Uterus (tissue), 4 donors: ENCODE measurements around the gene KPNA1. TPM values are rescaled to one million over a fixed set of nuclear protein-coding genes. Genes with fewer than 3 reads are reported as not detected.

ENCODE experiments used
- DNase-seq, 2 donors: peaks; one replicate each; pipeline ENCODE4 v3.0.0-alpha.2; 2019 to 2020
- H3K27ac ChIP-seq, 2 donors: fragments of 200-600 bp; sonication (generic); 1 replicate in 1 of 2; 2 replicates in 1 of 2; pipeline ENCODE4 v1.5.1; 2016 to 2018
- H3K27me3 ChIP-seq, 2 donors: fragments of 200-600 bp; sonication (generic); one replicate each; pipeline ENCODE4 v1.5.1; 2018 to 2019; ENCODE audit warnings: control low read depth in 1 of 2
- H3K36me3 ChIP-seq, 2 donors: fragments of 200-600 bp; sonication (generic); one replicate each; pipeline ENCODE4 v1.5.1; 2019; ENCODE audit warnings: control low read depth in 1 of 2
- H3K4me1 ChIP-seq, 2 donors: fragments of 200-600 bp; sonication (generic); one replicate each; pipeline ENCODE4 v1.5.1; 2018 to 2019; ENCODE audit warnings: control low read depth in 1 of 2
- H3K4me3 ChIP-seq, 2 donors: fragments of 200-600 bp; sonication (generic); 1 replicate in 1 of 2; 2 replicates in 1 of 2; pipeline ENCODE4 v1.5.1; 2018 to 2019; ENCODE audit warnings: mild to moderate bottlenecking in 1 of 2
- H3K9me3 ChIP-seq, 2 donors: fragments of 200-600 bp; sonication (generic); one replicate each; pipeline ENCODE4 v1.5.1; 2019; ENCODE audit warnings: control low read depth in 1 of 2
- POLR2A ChIP-seq, 2 donors: fragments of 450-650 bp; IDR thresholded peaks; one replicate each; pipeline ENCODE4 v1.6.1; 2016; ENCODE audit warnings: antibody characterized with exemption in 2 of 2, mild to moderate bottlenecking in 1 of 2, moderate library complexity in 1 of 2
- intact Hi-C: fragments of 100-400 bp; cut with DNase I; formaldehyde crosslinking; loops from one replicate; pipeline ENCODE4 v1.15.1; 2023; ENCODE audit warnings: low total_unique reads
- total RNA-seq, 4 donors: library from RNA; depleted of rRNA in 3 of 4; stranded (reverse); fragments of >200 nt in 3 of 4; gene quantifications; one replicate each; pipeline versions ENCODE4 v1.1.0 to v1.2.4, GENCODE V29; 2014 to 2023
- TF ChIP-seq, protein P1 (sequence below), 4 experiments: fragments of 200-600 bp in 2 of 4; fragments of 450-650 bp in 2 of 4; sonication (generic) in 2 of 4; IDR thresholded peaks; one replicate each; pipeline ENCODE4 v1.5.1; 2016 to 2019; ENCODE audit warnings: antibody characterized with exemption in 4 of 4, mild to moderate bottlenecking in 2 of 4, moderate library complexity in 1 of 4
- donor health status: DM: yes; HTN: yes; CAD: no.

The KPNA1 gene
- total RNA-seq, 4 donors from 2014 or later, result 37.4 to 88.3 (median 46.4) TPM

GRCh38 chr3:122395582-122395981 is 119.2 kb downstream of the KPNA1 start:
- no peak overlapping the region for H3K27ac ChIP-seq
- intact Hi-C loops, result no loop called here
- no peaks in the 10 kb centered on the region for H3K36me3 ChIP-seq
- TF ChIP-seq, protein P1, sequence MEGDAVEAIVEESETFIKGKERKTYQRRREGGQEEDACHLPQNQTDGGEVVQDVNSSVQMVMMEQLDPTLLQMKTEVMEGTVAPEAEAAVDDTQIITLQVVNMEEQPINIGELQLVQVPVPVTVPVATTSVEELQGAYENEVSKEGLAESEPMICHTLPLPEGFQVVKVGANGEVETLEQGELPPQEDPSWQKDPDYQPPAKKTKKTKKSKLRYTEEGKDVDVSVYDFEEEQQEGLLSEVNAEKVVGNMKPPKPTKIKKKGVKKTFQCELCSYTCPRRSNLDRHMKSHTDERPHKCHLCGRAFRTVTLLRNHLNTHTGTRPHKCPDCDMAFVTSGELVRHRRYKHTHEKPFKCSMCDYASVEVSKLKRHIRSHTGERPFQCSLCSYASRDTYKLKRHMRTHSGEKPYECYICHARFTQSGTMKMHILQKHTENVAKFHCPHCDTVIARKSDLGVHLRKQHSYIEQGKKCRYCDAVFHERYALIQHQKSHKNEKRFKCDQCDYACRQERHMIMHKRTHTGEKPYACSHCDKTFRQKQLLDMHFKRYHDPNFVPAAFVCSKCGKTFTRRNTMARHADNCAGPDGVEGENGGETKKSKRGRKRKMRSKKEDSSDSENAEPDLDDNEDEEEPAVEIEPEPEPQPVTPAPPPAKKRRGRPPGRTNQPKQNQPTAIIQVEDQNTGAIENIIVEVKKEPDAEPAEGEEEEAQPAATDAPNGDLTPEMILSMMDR (IDR thresholded peaks at IDR 0.05), result no peak
- no peak for TF ChIP-seq POLR2A (IDR thresholded peaks at IDR 0.05)
- no peaks in the 10 kb centered on the region for H3K4me1 ChIP-seq
- no peak overlapping the region for H3K4me3 ChIP-seq
- no peak for DNase-seq
- H3K9me3 ChIP-seq, result no peaks in the 10 kb centered on the region
- H3K27me3 ChIP-seq, result no peaks in the 10 kb centered on the region

DNA sequence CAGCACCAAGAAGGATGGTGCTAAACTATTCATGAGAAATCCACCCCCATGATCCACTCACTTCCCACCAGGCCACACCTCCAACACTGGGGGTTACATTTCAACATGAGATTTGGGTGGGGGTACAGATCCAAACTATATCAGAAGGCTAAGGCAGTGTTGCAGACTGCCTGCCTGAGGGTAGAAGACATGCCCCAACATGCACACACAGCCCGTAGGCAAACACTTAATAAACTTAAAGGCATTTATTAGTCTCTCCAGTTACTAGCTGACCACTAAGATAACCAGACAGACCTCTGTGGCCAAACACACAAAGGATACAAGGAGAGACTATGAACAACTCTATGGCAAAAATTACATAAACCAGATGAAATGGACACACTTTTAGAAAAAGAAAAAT is 120.6 kb downstream of the KPNA1 start:
- no peak overlapping the region for H3K27ac ChIP-seq
- intact Hi-C loops, result no loop called here
- no peak overlapping the region for H3K4me3 ChIP-seq
- DNase-seq, result no peak
- no peaks in the 10 kb centered on the region for H3K27me3 ChIP-seq
- no peaks in the 10 kb centered on the region for H3K36me3 ChIP-seq
- no peaks in the 10 kb centered on the region for H3K9me3 ChIP-seq
- H3K4me1 ChIP-seq, result no peaks in the 10 kb centered on the region
- TF ChIP-seq POLR2A (IDR thresholded peaks at IDR 0.05), result no peak
- TF ChIP-seq, protein P1 (IDR thresholded peaks at IDR 0.05), result no peak

DNA sequence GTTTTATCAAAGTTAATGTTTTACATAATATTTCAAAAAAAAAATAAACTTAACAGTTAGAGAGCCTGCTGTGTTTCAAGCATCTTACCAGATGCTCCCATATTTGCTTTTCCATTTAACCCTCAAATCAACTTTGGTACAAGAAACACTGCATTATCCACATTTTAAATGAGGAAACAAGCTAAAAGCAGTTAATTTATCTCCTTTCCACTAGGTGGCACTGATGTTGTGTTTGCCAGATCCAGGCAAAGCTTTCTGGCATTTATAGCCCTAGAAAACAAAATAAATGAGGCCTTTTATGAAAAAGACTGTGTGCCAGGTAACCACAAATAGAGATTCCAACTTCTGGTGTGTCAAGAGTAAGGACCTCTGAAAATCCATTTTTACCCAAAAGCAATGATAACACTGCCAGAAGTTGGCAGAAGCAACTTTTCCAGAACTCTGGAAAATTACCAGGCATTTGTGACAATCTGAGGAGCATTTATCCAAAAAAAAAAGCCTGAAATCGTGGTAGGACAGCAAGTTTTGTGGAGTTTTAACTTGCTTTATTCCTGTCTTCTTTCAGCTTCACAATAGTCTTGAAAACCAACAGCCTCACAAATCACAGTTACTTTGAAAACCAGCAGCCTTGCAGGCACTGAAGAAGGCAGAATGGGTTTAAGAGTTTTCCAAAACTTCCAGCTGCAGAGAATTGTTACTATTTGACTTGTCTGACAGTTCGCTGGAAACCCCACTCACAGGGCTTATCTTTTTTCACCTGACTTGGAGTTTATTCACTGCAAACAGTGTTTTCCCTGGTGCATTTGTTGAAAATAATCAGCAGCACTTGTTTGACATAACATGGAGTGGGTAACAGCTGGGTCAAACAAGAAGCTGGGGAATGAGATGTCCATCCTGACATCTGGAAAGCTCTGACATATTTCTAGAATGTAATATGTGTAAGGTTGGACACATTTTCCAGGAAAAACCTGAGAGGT is 121.6 kb downstream of the KPNA1 start:
- TF ChIP-seq, protein P1 (IDR thresholded peaks at IDR 0.05), result peak; percentile 56 to 69 (median 69)
- no peak for TF ChIP-seq POLR2A (IDR thresholded peaks at IDR 0.05)
- Histone ChIP-seq H3K9me3 (no peaks in the 10 kb centered on the region), H3K36me3 (no peaks in the 10 kb centered on the region), H3K4me1 (no peaks in the 10 kb centered on the region), H3K27ac (peak overlapping the region; percentile 23 to 48), H3K4me3 (no peak overlapping the region), H3K27me3 (no peaks in the 10 kb centered on the region)
- no peak for DNase-seq
- intact Hi-C loops, result no loop called here

DNA sequence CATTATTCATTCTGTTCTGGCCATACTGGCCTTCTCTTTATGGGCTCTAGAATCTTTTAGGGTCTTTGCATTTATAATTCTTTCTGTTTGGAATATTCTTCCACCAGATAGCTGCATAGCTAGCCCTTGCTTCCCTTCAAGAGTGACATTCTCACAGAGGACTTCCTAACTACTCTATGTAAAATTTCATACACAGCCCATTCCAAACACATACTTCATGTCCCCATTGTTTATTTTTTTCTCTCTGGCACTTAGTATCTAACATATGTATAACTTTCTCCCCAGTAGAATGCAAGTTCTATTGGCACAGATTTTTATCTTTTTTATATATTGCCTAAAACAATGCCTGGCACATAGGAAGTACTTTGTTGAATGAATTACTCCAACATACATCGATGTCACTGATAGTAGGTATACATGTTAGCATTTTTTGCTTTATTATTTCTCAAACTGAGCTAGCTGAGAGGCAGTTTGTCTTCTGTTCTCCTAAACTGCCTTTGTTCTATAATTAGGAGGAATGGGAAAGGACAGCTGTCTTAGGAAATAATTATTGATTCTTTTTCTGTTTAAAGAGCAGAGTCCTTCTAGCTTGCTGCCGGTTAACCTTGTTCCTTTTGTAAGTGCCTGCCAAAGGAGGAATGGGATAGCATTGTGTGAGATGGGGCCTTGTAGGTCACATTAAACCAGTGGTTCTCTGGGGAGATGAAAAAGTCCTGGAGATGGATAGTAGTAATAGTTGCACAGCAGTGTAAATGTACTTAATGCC is 122.9 kb downstream of the KPNA1 start:
- Histone ChIP-seq H3K9me3 (no peaks in the 10 kb centered on the region), H3K27ac (no peak overlapping the region)
- intact Hi-C loops, result no loop called here

More for the DNA sequence above, 122.9 kb downstream of the KPNA1 start:
- DNase-seq, result no peak
- Histone ChIP-seq H3K36me3 (no peaks in the 10 kb centered on the region), H3K4me1 (no peaks in the 10 kb centered on the region), H3K4me3 (no peak overlapping the region), H3K27me3 (no peaks in the 10 kb centered on the region)
- no peak for TF ChIP-seq POLR2A (IDR thresholded peaks at IDR 0.05)
- TF ChIP-seq, protein P1 (IDR thresholded peaks at IDR 0.05), result no peak
